Measurements from ENCODE around the gene SLC22A17. TPM values are rescaled to one million over a fixed set of nuclear protein-coding genes. Genes with fewer than 3 reads are reported as not detected.
A peak's percentile ranks its signal among the peaks of the same experiment; 100 is the strongest.

The SLC22A17 gene
- total RNA-seq, 6 experiments from 2014 or later, result 1.5 to 2.7 (median 2.1) TPM

- Histone ChIP-seq H3K9me3 (no peaks in the 10 kb centered on the region), H3K4me1 (no peaks in the 10 kb centered on the region), H3K27me3 (no peaks in the 10 kb centered on the region), H3K4me3 (no peak within 1 kb of the TSS), H3K36me3 (no peaks in the 10 kb centered on the region), H3K27ac (no peak within 1 kb of the TSS)
- TF ChIP-seq POLR2A (IDR thresholded peaks at IDR 0.05), result no peak
- TF ChIP-seq CTCF (IDR thresholded peaks at IDR 0.05), result no peak
- WGBS (ENCODE audit: insufficient coverage, low coverage, low lambda C conversion rate, missing lambda C conversion rate), result 52% methylated on average over 8 of the region's 13 CpGs
- peak in 1 of 3 donors; percentile 35 for DNase-seq
- intact Hi-C loops (cut with DNase I), result loop anchor here (5.0 to 10.0 kb wide), 4 partner anchors 44 to 112 kb away; no protein-coding TSS in a partner anchor
- no peak for ATAC-seq
Measured at GRCh38 chr14:23376482-23377197, 24.0 kb upstream of the SLC22A17 start, which contains the start of gene CMTM5. Gene CMTM5 (plus strand): TSS chr14:23377046. CDS start chr14:23377252, 206 bp downstream.

GRCh38 chr14:23375527-23376251, 23.0 kb upstream of the SLC22A17 start:
- H3K4me3 ChIP-seq, result no peak overlapping the region
- no peaks in the 10 kb centered on the region for H3K36me3 ChIP-seq
- peak in 1 of 3 donors; percentile 39 for DNase-seq
- 87% methylated on average over 12 of the region's 21 CpGs for WGBS (ENCODE audit: insufficient coverage, low coverage, low lambda C conversion rate, missing lambda C conversion rate)
- H3K27ac ChIP-seq, result no peak overlapping the region
- no peak for ATAC-seq
- intact Hi-C loops (cut with DNase I), result loop anchor here (5.0 to 10.0 kb wide), 4 partner anchors 43 to 111 kb away; no protein-coding TSS in a partner anchor
- no peaks in the 10 kb centered on the region for H3K27me3 ChIP-seq
- no peaks in the 10 kb centered on the region for H3K4me1 ChIP-seq
- no peaks in the 10 kb centered on the region for H3K9me3 ChIP-seq
- TF ChIP-seq POLR2A (IDR thresholded peaks at IDR 0.05) (no peak), CTCF (IDR thresholded peaks at IDR 0.05) (no peak)

GRCh38 chr14:23373041-23373440, 20.4 kb upstream of the SLC22A17 start:
- H3K4me1 ChIP-seq, result no peaks in the 10 kb centered on the region
- no peaks in the 10 kb centered on the region for H3K36me3 ChIP-seq
- WGBS (ENCODE audit: insufficient coverage, low coverage, low lambda C conversion rate, missing lambda C conversion rate), result 43% methylated on average over 1 of the region's 3 CpGs
- ATAC-seq, result no peak
- TF ChIP-seq POLR2A (IDR thresholded peaks at IDR 0.05) (no peak), CTCF (IDR thresholded peaks at IDR 0.05) (no peak)
- intact Hi-C loops (cut with DNase I), result loop anchor here in 1 of 2 donors (10.0 kb wide), 1 partner anchor 108 kb away; no protein-coding TSS in a partner anchor
- H3K27me3 ChIP-seq, result no peaks in the 10 kb centered on the region
- no peak for DNase-seq
- H3K4me3 ChIP-seq, result no peak overlapping the region
- no peaks in the 10 kb centered on the region for H3K9me3 ChIP-seq
- H3K27ac ChIP-seq, result no peak overlapping the region

- no peaks in the 10 kb centered on the region for H3K4me1 ChIP-seq
- intact Hi-C loops (cut with DNase I), result loop anchor here in 1 of 2 donors (10.0 kb wide), 1 partner anchor 108 kb away; no protein-coding TSS in a partner anchor
Measured at GRCh38 chr14:23372509-23372908, 19.8 kb upstream of the SLC22A17 start, which contains the start of gene IL25. Gene IL25 (plus strand): TSS chr14:23372809.

More at GRCh38 chr14:23372509-23372908, 19.8 kb upstream of the SLC22A17 start, which contains the start of gene IL25:
- DNase-seq, result no peak
- Histone ChIP-seq H3K4me3 (no peak within 1 kb of the TSS), H3K27me3 (no peaks in the 10 kb centered on the region), H3K36me3 (no peaks in the 10 kb centered on the region), H3K9me3 (no peaks in the 10 kb centered on the region), H3K27ac (no peak within 1 kb of the TSS)
- WGBS (ENCODE audit: insufficient coverage, low coverage, low lambda C conversion rate, missing lambda C conversion rate), result 38% methylated on average over 2 of the region's 2 CpGs
- ATAC-seq, result no peak
- TF ChIP-seq CTCF (IDR thresholded peaks at IDR 0.05), result no peak
- no peak for TF ChIP-seq POLR2A (IDR thresholded peaks at IDR 0.05)

Measured in right lobe of liver (tissue), 6 donors.